HEK293 (cell line): ENCODE data around the gene CBX8.

Experiments used
- CTCF ChIA-PET: fragments of 350-600 bp; formaldehyde crosslinking; extraction: SDS; loops from one replicate; lab custom pipeline; 2021; ENCODE audit warnings: antibody characterized with exemption; lab: Yijun Ruan, JAX
- POLR2A ChIA-PET: fragments of 300-600 bp; formaldehyde crosslinking; extraction: SDS; loops from one replicate; lab custom pipeline; 2020; ENCODE audit warnings: antibody characterized with exemption, inconsistent platforms; lab: Yijun Ruan, JAX
- H3K27ac ChIP-seq: fragments of 200-500 bp; sonication (Bioruptor generic); 2 replicates; pipeline ENCODE4 v1.5.1; 2014; ENCODE audit warnings: low read depth, low read length, control low read depth, inconsistent platforms; ENCODE audit errors: extremely low read depth
- H3K36me3 ChIP-seq, 2 experiments: fragments of 200-500 bp in 1 of 2; sonication (Bioruptor generic) in 1 of 2; 1 replicate in 1 of 2; 2 replicates in 1 of 2; pipeline ENCODE4 v1.5.1; 2014 to 2017; ENCODE audit warnings: inconsistent platforms in 2 of 2, low read length in 2 of 2; ENCODE audit not compliant: control insufficient read depth in 2 of 2, insufficient read depth in 1 of 2
- H3K4me1 ChIP-seq: fragments of 200-500 bp; sonication (Bioruptor generic); 2 replicates; pipeline ENCODE4 v1.5.1; 2014; ENCODE audit warnings: mild to moderate bottlenecking, low read length, inconsistent platforms; ENCODE audit not compliant: control insufficient read depth, insufficient read depth
- H3K4me3 ChIP-seq: 2 replicates; pipeline ENCODE4 v1.5.1; 2011; ENCODE audit warnings: low read depth, mild to moderate bottlenecking, control low read depth, low read length, moderate library complexity
- H3K9me3 ChIP-seq: fragments of 200-500 bp; sonication (Bioruptor generic); 2 replicates; pipeline ENCODE4 v1.5.1; 2014; ENCODE audit warnings: low read depth, low read length, inconsistent platforms; ENCODE audit not compliant: control insufficient read depth, insufficient read depth
- GLIS2 ChIP-seq: fragments of 450-650 bp; formaldehyde crosslinking; IDR thresholded peaks from 2 replicates; pipeline ENCODE4 v1.5.1; 2016; ENCODE audit warnings: missing biosample characterization, missing genetic modification characterization
- INSM2 ChIP-seq: fragments of 450-650 bp; formaldehyde crosslinking; IDR thresholded peaks from 2 replicates; pipeline ENCODE4 v1.5.1; 2016; ENCODE audit warnings: missing biosample characterization, missing genetic modification characterization
- PATZ1 ChIP-seq: fragments of 450-650 bp; formaldehyde crosslinking; IDR thresholded peaks from 2 replicates; pipeline ENCODE4 v1.5.1; 2016; ENCODE audit warnings: missing biosample characterization, missing genetic modification characterization
- ZBTB26 ChIP-seq: fragments of 450-650 bp; formaldehyde crosslinking; optimal IDR thresholded peaks from 2 replicates; pipeline ENCODE3; 2016; ENCODE audit warnings: missing biosample characterization, mild to moderate bottlenecking, missing genetic modification characterization
- ZBTB7A ChIP-seq: fragments of 450-650 bp; formaldehyde crosslinking; IDR thresholded peaks from 2 replicates; pipeline ENCODE4 v1.5.1; 2016; ENCODE audit warnings: low read depth, missing biosample characterization, missing genetic modification characterization
- ZBTB8A ChIP-seq: fragments of 450-650 bp; formaldehyde crosslinking; IDR thresholded peaks from 2 replicates; pipeline ENCODE4 v1.5.1; 2016; ENCODE audit warnings: missing biosample characterization, missing genetic modification characterization
- ZEB2 ChIP-seq: fragments of 450-650 bp; formaldehyde crosslinking; IDR thresholded peaks from 2 replicates; pipeline ENCODE4 v1.5.1; 2016; ENCODE audit warnings: missing biosample characterization, missing genetic modification characterization
- ZFHX2 ChIP-seq: fragments of 450-650 bp; formaldehyde crosslinking; conservative IDR thresholded peaks from 2 replicates; pipeline ENCODE4 v1.5.1; 2016; ENCODE audit warnings: missing biosample characterization, missing genetic modification characterization
- ZIC2 ChIP-seq: fragments of 450-650 bp; formaldehyde crosslinking; IDR thresholded peaks from 2 replicates; pipeline ENCODE4 v1.5.1; 2016; ENCODE audit warnings: missing biosample characterization, missing genetic modification characterization
- ZNF335 ChIP-seq: fragments of 450-650 bp; formaldehyde crosslinking; conservative IDR thresholded peaks from 2 replicates; pipeline ENCODE4 v1.5.1; 2016; ENCODE audit warnings: missing biosample characterization, missing genetic modification characterization
- ZNF341 ChIP-seq: fragments of 450-650 bp; formaldehyde crosslinking; IDR thresholded peaks from 2 replicates; pipeline ENCODE4; 2016; ENCODE audit warnings: low read depth, missing biosample characterization, missing genetic modification characterization
- ZNF354C ChIP-seq: fragments of 450-650 bp; formaldehyde crosslinking; IDR thresholded peaks from 2 replicates; pipeline ENCODE4 v1.5.1; 2016; ENCODE audit warnings: missing biosample characterization, missing genetic modification characterization, low read depth, borderline replicate concordance
- ZNF426 ChIP-seq: fragments of 450-650 bp; formaldehyde crosslinking; IDR thresholded peaks from 2 replicates; pipeline ENCODE4 v1.5.1; 2017; ENCODE audit warnings: missing biosample characterization, missing genetic modification characterization, mild to moderate bottlenecking, inconsistent platforms, moderate library complexity
- ZNF510 ChIP-seq: fragments of 450-650 bp; formaldehyde crosslinking; IDR thresholded peaks from 2 replicates; pipeline ENCODE4 v1.5.1; 2018; ENCODE audit warnings: mild to moderate bottlenecking, missing genetic modification characterization, missing biosample characterization; ENCODE audit not compliant: insufficient replicate concordance
- ZSCAN18 ChIP-seq: fragments of 450-650 bp; formaldehyde crosslinking; IDR thresholded peaks from 2 replicates; pipeline ENCODE4 v1.5.1; 2016; ENCODE audit warnings: missing biosample characterization, missing genetic modification characterization

CBX8 gene

GRCh38 chr17:79814127-79814973 lies 17.5 kb upstream of the CBX8 start (continued):
- TF ChIP-seq PATZ1 (tag by site-specific recombination), result peak; percentile 5; the same call in 1 of the 2 replicates
- TF ChIP-seq ZBTB7A (tag by site-specific recombination), result no peak

- CTCF ChIA-PET, result interaction anchor here (0.7 to 1.6 kb wide), 8 partner anchors 11 to 70 kb away, joined by 3 to 5 read pairs (median 4); no protein-coding TSS in a partner anchor
- H3K27ac ChIP-seq, result peak overlapping the region; percentile 80; the same call in 1 of the 2 replicates
- peak overlapping the region; percentile 8 for H3K4me3 ChIP-seq
- POLR2A ChIA-PET, result interaction anchor here (0.5 to 5.4 kb wide), 7 partner anchors 11 to 664 kb away, joined by 3 to 74 read pairs (median 4); partner anchors contain the start of genes CBX4 and CBX8
- H3K9me3 ChIP-seq, result no peaks in the 10 kb centered on the region
- peak; percentile 50 for TF ChIP-seq GLIS2 (tag by site-specific recombination)
- TF ChIP-seq PATZ1 (tag by site-specific recombination), result peak; percentile 75
- 0 out of 2 replicates have a peak, but pooled peaks have one; percentile 17 for TF ChIP-seq ZNF335 (tag by site-specific recombination)
- 0 out of 2 replicates have a peak, but pooled peaks have one; percentile 26 for TF ChIP-seq ZNF341
- no peak for TF ChIP-seq ZNF510 (tag by site-specific recombination)
- no peak for TF ChIP-seq ZNF354C (tag by site-specific recombination)
- no peaks in the 10 kb centered on the region for H3K36me3 ChIP-seq
- peaks cover 17% of the 10 kb centered on the region for H3K4me1 ChIP-seq
These were observed 16.6 kb upstream of the CBX8 start for GRCh38 chr17:79813297-79814126.

- Histone ChIP-seq H3K36me3 (no peaks in the 10 kb centered on the region), H3K4me1 (peaks cover 17% of the 10 kb centered on the region), H3K27ac (peak overlapping the region; percentile 67; the same call in 1 of the 2 replicates), H3K9me3 (no peaks in the 10 kb centered on the region), H3K4me3 (peak overlapping the region; percentile 8)
- ChIA-PET POLR2A (interaction anchor here (2.2 to 5.4 kb wide), 5 partner anchors 11 to 27 kb away, joined by 6 to 74 read pairs (median 23); partner anchors contain the start of genes CBX4 and CBX8), CTCF (interaction anchor here (0.6 to 2.6 kb wide), 13 partner anchors 12 to 186 kb away, joined by 3 to 15 read pairs (median 4); no protein-coding TSS in a partner anchor)
- TF ChIP-seq ZNF354C (tag by site-specific recombination) (no peak), ZIC2 (tag by site-specific recombination) (0 out of 2 replicates have a peak, but pooled peaks have one; percentile 11), ZBTB26 (tag by site-specific recombination) (peak; percentile 51), ZFHX2 (peak; percentile 11; the same call in 1 of the 2 replicates), ZNF426 (tag by site-specific recombination) (no peak), ZBTB7A (tag by site-specific recombination) (0 out of 2 replicates have a peak, but pooled peaks have one; percentile 17), ZBTB8A (tag by site-specific recombination) (peak; percentile 83), ZSCAN18 (tag by site-specific recombination) (no peak), INSM2 (tag by site-specific recombination) (0 out of 2 replicates have a peak, but pooled peaks have one; percentile 44), ZEB2 (tag by site-specific recombination) (peak; percentile 29; the same call in 1 of the 2 replicates)
These were observed 15.7 kb upstream of the CBX8 start for GRCh38 chr17:79812353-79813258.
